ENCODE measurements around the gene PTBP1. TPM values are rescaled to one million over a fixed set of nuclear protein-coding genes. Genes with fewer than 3 reads are reported as not detected.

Gene PTBP1
- total and polyA plus RNA-seq, 2 donors (not counting 1 experiment from before 2014, with no cell fraction given), result 137 to 309 TPM

DNA sequence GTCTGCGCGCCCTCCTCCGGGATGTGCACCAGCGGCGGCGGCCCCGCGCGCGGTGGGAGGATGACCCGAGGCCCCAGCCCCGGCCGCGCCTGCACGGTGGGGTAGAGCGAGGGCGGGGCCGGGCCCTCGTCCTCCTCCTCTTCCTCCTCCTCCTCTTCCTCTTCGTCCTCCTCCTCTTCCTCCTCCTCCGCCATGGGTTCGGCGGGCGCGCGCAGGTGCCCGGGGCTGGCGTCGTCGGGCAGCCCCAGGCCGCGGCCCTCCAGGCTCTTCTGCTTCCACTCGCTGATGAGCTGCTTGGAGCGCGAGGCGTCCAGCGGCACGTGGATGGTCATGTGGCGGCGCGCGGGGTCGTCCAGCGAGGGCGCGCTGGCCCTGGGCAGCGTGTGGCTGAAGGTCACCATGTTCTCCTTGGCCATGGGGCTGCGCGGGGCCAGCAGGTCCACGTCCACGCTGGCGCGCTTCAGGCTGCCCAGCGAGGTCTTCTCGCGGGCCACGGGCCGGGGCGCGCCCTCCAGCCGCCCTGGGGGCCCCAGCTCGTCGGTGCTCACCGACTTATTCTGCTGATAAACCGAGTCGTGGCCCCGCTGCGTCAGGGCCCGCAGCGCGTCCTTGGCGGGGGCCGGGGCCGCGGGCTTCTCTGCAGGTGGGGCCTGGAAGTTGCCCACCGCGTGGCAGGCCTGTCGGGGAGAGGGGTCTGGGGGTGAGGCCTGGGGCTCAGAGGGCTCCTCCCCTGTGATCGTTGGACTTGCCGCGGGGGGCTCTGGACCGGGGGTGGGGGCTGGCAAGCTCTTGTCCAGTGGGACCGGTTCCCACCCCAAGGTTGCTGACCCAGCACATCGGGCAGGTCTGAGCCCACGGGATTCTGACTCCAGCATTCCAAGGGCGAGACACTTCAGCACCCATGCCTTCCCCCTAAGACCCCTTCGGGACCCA, 16.2 kb downstream of the PTBP1 start:
- no peaks in the 10 kb centered on the region for H3K27me3 ChIP-seq (replicated peaks in 1 of 4; ENCODE audit: control extremely low read depth in 1 of 4, control insufficient read depth in 3 of 4, insufficient read depth in 4 of 4, low read length in 3 of 4)
- Mint-ChIP-seq H3K4me3 (no peak overlapping the region), H3K4me1 (no peaks in the 10 kb centered on the region), H3K9me3 (ENCODE audit: insufficient read depth) (no peaks in the 10 kb centered on the region), H3K27me3 (no peaks in the 10 kb centered on the region), H3K27ac (no peak overlapping the region)
- H3K4me2 ChIP-seq (replicated peaks; ENCODE audit: low read depth, low read length, poor library complexity, severe bottlenecking), result no peak overlapping the region
- DNase-seq (no peak), ATAC-seq (ENCODE audit: low read depth) (no peak)
- H3K4me3 ChIP-seq (ENCODE audit: control extremely low read depth in 1 of 5, extremely low read depth in 1 of 5, insufficient read depth in 1 of 5, low read depth in 2 of 5, low read length in 4 of 5), result no peak overlapping the region
- peaks cover 0 to 41% of the 10 kb centered on the region in 2 experiments for H3K36me3 ChIP-seq (replicated peaks in 1 of 2; ENCODE audit: control extremely low read depth in 1 of 2, control insufficient read depth in 1 of 2, extremely low read depth in 1 of 2, insufficient read depth in 2 of 2, low read length in 1 of 2)
- no peak overlapping the region for H3K27ac ChIP-seq (ENCODE audit: low read length in 2 of 2)
- CTCF ChIA-PET, result no interaction called here
- no peak overlapping the region for H3K9ac ChIP-seq (ENCODE audit: low read length)
- H3K79me2 ChIP-seq (ENCODE audit: control insufficient read depth, insufficient read depth, low read length), result peaks cover 4% of the 10 kb centered on the region
- WGBS (ENCODE audit: insufficient coverage), result 96% methylated on average over 77 of the region's 87 CpGs
- peaks cover 0 to 3% (median 0%) of the 10 kb centered on the region in 3 donors for H3K9me3 ChIP-seq (ENCODE audit: control extremely low read depth in 1 of 3, control insufficient read depth in 2 of 3, insufficient read depth in 1 of 3, low read length in 2 of 3)
- POLR2A ChIA-PET, result no interaction called here
- H4K20me1 ChIP-seq (ENCODE audit: control insufficient read depth, insufficient read depth, low read length, poor library complexity, severe bottlenecking), result peaks cover 41% of the 10 kb centered on the region
- TF ChIP-seq, protein P1, sequence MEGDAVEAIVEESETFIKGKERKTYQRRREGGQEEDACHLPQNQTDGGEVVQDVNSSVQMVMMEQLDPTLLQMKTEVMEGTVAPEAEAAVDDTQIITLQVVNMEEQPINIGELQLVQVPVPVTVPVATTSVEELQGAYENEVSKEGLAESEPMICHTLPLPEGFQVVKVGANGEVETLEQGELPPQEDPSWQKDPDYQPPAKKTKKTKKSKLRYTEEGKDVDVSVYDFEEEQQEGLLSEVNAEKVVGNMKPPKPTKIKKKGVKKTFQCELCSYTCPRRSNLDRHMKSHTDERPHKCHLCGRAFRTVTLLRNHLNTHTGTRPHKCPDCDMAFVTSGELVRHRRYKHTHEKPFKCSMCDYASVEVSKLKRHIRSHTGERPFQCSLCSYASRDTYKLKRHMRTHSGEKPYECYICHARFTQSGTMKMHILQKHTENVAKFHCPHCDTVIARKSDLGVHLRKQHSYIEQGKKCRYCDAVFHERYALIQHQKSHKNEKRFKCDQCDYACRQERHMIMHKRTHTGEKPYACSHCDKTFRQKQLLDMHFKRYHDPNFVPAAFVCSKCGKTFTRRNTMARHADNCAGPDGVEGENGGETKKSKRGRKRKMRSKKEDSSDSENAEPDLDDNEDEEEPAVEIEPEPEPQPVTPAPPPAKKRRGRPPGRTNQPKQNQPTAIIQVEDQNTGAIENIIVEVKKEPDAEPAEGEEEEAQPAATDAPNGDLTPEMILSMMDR (IDR thresholded peaks at IDR 0.05), result no peak
- no peak for TF ChIP-seq EZH2 (IDR thresholded peaks at IDR 0.05; ENCODE audit: borderline replicate concordance, insufficient read depth, low read depth, low read length, poor library complexity, severe bottlenecking)
- intact Hi-C loops (cut with micrococcal nuclease), result no loop called here
- no peaks in the 10 kb centered on the region for H3K4me1 ChIP-seq (ENCODE audit: control insufficient read depth in 2 of 2, insufficient read depth in 2 of 2, low read length in 2 of 2)
- H2AFZ ChIP-seq (ENCODE audit: insufficient read depth, low read depth, low read length, poor library complexity, severe bottlenecking), result no peak overlapping the region

Measured in B cell (primary cell).